ENCODE data around the gene SKIC3.

SKIC3 gene

GRCh38 chr5:95554647-95555548 lies at the start of gene SKIC3, which contains the start of gene ARSK:
TSS of gene SKIC3 (minus strand) at chr5:95554977. CDS start at chr5:95547150, 7,827 bp downstream.
TSS of gene ARSK (plus strand) at chr5:95555101. CDS start at chr5:95555279, 178 bp downstream.
- Histone ChIP-seq H2AFZ (ENCODE audit: low read depth, low read length) (peak within 1 kb of the TSS; percentile 89), H3K4me2 (ENCODE audit: insufficient read depth, low read length) (peak within 1 kb of the TSS; percentile 94), H4K20me1 (ENCODE audit: insufficient read depth, low read length) (peaks cover 3% of the 10 kb centered on the region; the same call in 1 of the 2 replicates), H3K9me3 (ENCODE audit: insufficient read depth, low read length, severe bottlenecking) (no peaks in the 10 kb centered on the region), H3K79me2 (ENCODE audit: insufficient read depth, low read length) (peaks cover 58% of the 10 kb centered on the region), H3K36me3 (ENCODE audit: insufficient read depth, low read length) (peaks cover 13% of the 10 kb centered on the region; the same call in 1 of the 2 replicates), H3K9ac (ENCODE audit: low read depth, low read length) (peak within 1 kb of the TSS; percentile 63), H3K27me3 (ENCODE audit: insufficient read depth, low read length, poor library complexity) (no peaks in the 10 kb centered on the region), H3K4me3 (ENCODE audit: low read depth in 1 of 2, low read length in 2 of 2) (peak within 1 kb of the TSS; percentile 67 to 93), H3K27ac (ENCODE audit: low read length) (peak within 1 kb of the TSS; percentile 71), H3K4me1 (ENCODE audit: insufficient read depth, low read length) (peaks cover 48% of the 10 kb centered on the region)
- DNase-seq, result peak; percentile 95
- TF ChIP-seq EZH2 (IDR thresholded peaks at IDR 0.05; ENCODE audit: borderline replicate concordance, low read depth, low read length, severe bottlenecking), result no peak
- TF ChIP-seq CTCF (IDR thresholded peaks at IDR 0.05; ENCODE audit: borderline replicate concordance, extremely low read depth, low read length, poor library complexity, severe bottlenecking), result peak; percentile 57
- peak; percentile 91 for ATAC-seq (ENCODE audit: insufficient read depth, low read depth)

GRCh38 chr5:95600557-95600956 lies 45.8 kb upstream of the SKIC3 start:
- Histone ChIP-seq H3K9ac (ENCODE audit: low read depth, low read length) (no peak overlapping the region), H3K4me3 (ENCODE audit: low read depth in 1 of 2, low read length in 2 of 2) (no peak overlapping the region), H4K20me1 (ENCODE audit: insufficient read depth, low read length) (no peaks in the 10 kb centered on the region), H3K9me3 (ENCODE audit: insufficient read depth, low read length, severe bottlenecking) (no peaks in the 10 kb centered on the region), H3K4me2 (ENCODE audit: insufficient read depth, low read length) (no peak overlapping the region), H3K4me1 (ENCODE audit: insufficient read depth, low read length) (no peaks in the 10 kb centered on the region), H2AFZ (ENCODE audit: low read depth, low read length) (no peak overlapping the region), H3K79me2 (ENCODE audit: insufficient read depth, low read length) (no peaks in the 10 kb centered on the region), H3K27me3 (ENCODE audit: insufficient read depth, low read length, poor library complexity) (no peaks in the 10 kb centered on the region), H3K27ac (ENCODE audit: low read length) (no peak overlapping the region), H3K36me3 (ENCODE audit: insufficient read depth, low read length) (peaks cover 5% of the 10 kb centered on the region)
- DNase-seq (no peak), ATAC-seq (ENCODE audit: insufficient read depth, low read depth) (no peak)
- no peak for TF ChIP-seq EZH2 (IDR thresholded peaks at IDR 0.05; ENCODE audit: borderline replicate concordance, low read depth, low read length, severe bottlenecking)
- no peak for TF ChIP-seq CTCF (IDR thresholded peaks at IDR 0.05; ENCODE audit: borderline replicate concordance, extremely low read depth, low read length, poor library complexity, severe bottlenecking)

GRCh38 chr5:95599252-95599651 lies 44.5 kb upstream of the SKIC3 start:
- Histone ChIP-seq H3K4me3 (ENCODE audit: low read depth in 1 of 2, low read length in 2 of 2) (no peak overlapping the region), H3K4me2 (ENCODE audit: insufficient read depth, low read length) (no peak overlapping the region), H4K20me1 (ENCODE audit: insufficient read depth, low read length) (no peaks in the 10 kb centered on the region), H3K9ac (ENCODE audit: low read depth, low read length) (no peak overlapping the region), H3K79me2 (ENCODE audit: insufficient read depth, low read length) (no peaks in the 10 kb centered on the region), H3K9me3 (ENCODE audit: insufficient read depth, low read length, severe bottlenecking) (no peaks in the 10 kb centered on the region), H2AFZ (ENCODE audit: low read depth, low read length) (no peak overlapping the region), H3K4me1 (ENCODE audit: insufficient read depth, low read length) (no peaks in the 10 kb centered on the region), H3K27ac (ENCODE audit: low read length) (no peak overlapping the region), H3K27me3 (ENCODE audit: insufficient read depth, low read length, poor library complexity) (no peaks in the 10 kb centered on the region), H3K36me3 (ENCODE audit: insufficient read depth, low read length) (peaks cover 5% of the 10 kb centered on the region)
- ATAC-seq (ENCODE audit: insufficient read depth, low read depth), result no peak
- TF ChIP-seq CTCF (IDR thresholded peaks at IDR 0.05; ENCODE audit: borderline replicate concordance, extremely low read depth, low read length, poor library complexity, severe bottlenecking) (no peak), EZH2 (IDR thresholded peaks at IDR 0.05; ENCODE audit: borderline replicate concordance, low read depth, low read length, severe bottlenecking) (no peak)
- no peak for DNase-seq
